Lung (tissue), 12 donors: ENCODE measurements around the gene ALCAM. TPM values are rescaled to one million over a fixed set of nuclear protein-coding genes. Genes with fewer than 3 reads are reported as not detected.

Source experiments
- ATAC-seq: fragments of 200-7000 bp; cut with Tn5 transposase; one replicate; pipeline ENCODE4 v1.9.1; 2020; ENCODE audit warnings: moderate number of reproducible peaks; ENCODE audit not compliant: insufficient read depth, low FRiP score
- DNase-seq, 3 donors: peaks; one replicate each; pipeline ENCODE4 v3.0.0-alpha.2; 2013 to 2017
- H3K27ac ChIP-seq, 2 donors: one replicate each; pipeline ENCODE4 v1.5.1; 2013; ENCODE audit warnings: mild to moderate bottlenecking in 2 of 2, moderate library complexity in 2 of 2, control low read depth in 1 of 2, inconsistent platforms in 1 of 2, low read depth in 1 of 2, low read length in 1 of 2
- H3K27me3 ChIP-seq, 3 donors: one replicate each; pipeline ENCODE4 v1.5.1; 2013; ENCODE audit warnings: low read length in 2 of 3; ENCODE audit not compliant: control insufficient read depth in 3 of 3, insufficient read depth in 3 of 3
- H3K36me3 ChIP-seq, 4 donors: one replicate each; pipeline ENCODE4 v1.5.1; 2013; ENCODE audit warnings: low read length in 4 of 4, mild to moderate bottlenecking in 1 of 4, moderate library complexity in 1 of 4; ENCODE audit not compliant: control insufficient read depth in 4 of 4, insufficient read depth in 4 of 4
- H3K4me1 ChIP-seq, 5 donors: one replicate each; pipeline ENCODE4 v1.5.1; 2013; ENCODE audit warnings: low read length in 5 of 5, mild to moderate bottlenecking in 2 of 5, moderate library complexity in 1 of 5; ENCODE audit not compliant: control insufficient read depth in 5 of 5, insufficient read depth in 5 of 5
- H3K4me3 ChIP-seq: one replicate; pipeline ENCODE4 v1.5.1; 2013; ENCODE audit warnings: mild to moderate bottlenecking, control low read depth, moderate library complexity
- H3K9ac ChIP-seq, 2 donors: one replicate each; pipeline ENCODE4 v1.5.1; 2013; ENCODE audit warnings: low read length in 2 of 2, control low read depth in 1 of 2; ENCODE audit not compliant: insufficient read depth in 1 of 2
- H3K9me3 ChIP-seq, 4 donors: one replicate each; pipeline ENCODE4 v1.5.1; 2013; ENCODE audit warnings: low read length in 3 of 4, mild to moderate bottlenecking in 1 of 4, moderate library complexity in 1 of 4; ENCODE audit not compliant: control insufficient read depth in 4 of 4, insufficient read depth in 3 of 4
- CTCF ChIP-seq: IDR thresholded peaks from 2 replicates; pipeline ENCODE4 v1.5.1; 2012; ENCODE audit warnings: mild to moderate bottlenecking; ENCODE audit errors: control extremely low read depth, extremely low read depth
- WGBS, 2 donors: extraction: QIAGEN DNeasy Blood & Tissue Kit; methylation state at CpG; one replicate each; pipeline ENCODE4 v1.1.7; 2013; 5-methylcytosine and 5-hydroxymethylcytosine counted together
- polyA plus RNA-seq, 2 donors: library from polyadenylated mRNA; stranded (reverse); fragments of 200-250 nt; gene quantifications; one replicate each; pipeline ENCODE4 v1.2.1, GENCODE V29; 2013
- total RNA-seq, 2 donors: library from RNA; depleted of rRNA in 1 of 2; stranded (reverse); fragments of >200 nt in 1 of 2; gene quantifications; one replicate each; pipeline ENCODE4 v1.2.1, GENCODE V29; 2014 to 2021
- donor health status: control.
- donor health status: control.
- donor health status: Bipolar disorder and iron deficiency.
- donor health status: healthy.
- donor health status: DM: yes; HTN: yes; CAD: no.

Gene ALCAM
- total and polyA plus RNA-seq, 4 donors, result 55.9 to 252 (median 109) TPM

GRCh38 chr3:105533960-105534359 is 167.3 kb downstream of the ALCAM start:
- H3K9ac ChIP-seq, result no peak overlapping the region
- no peak for DNase-seq
- no peak overlapping the region for H3K4me3 ChIP-seq
- H3K4me1 ChIP-seq, result no peaks in the 10 kb centered on the region
- no peaks in the 10 kb centered on the region for H3K9me3 ChIP-seq
- TF ChIP-seq CTCF, result no peak
- WGBS, 2 donors, result 93 to 99% methylated on average over 3 of the region's 3 CpGs
- ATAC-seq, result no peak
- H3K27me3 ChIP-seq, result no peaks in the 10 kb centered on the region
- H3K36me3 ChIP-seq, result peaks cover 0 to 6% (median 0%) of the 10 kb centered on the region in 4 donors
- H3K27ac ChIP-seq, result no peak overlapping the region

DNA sequence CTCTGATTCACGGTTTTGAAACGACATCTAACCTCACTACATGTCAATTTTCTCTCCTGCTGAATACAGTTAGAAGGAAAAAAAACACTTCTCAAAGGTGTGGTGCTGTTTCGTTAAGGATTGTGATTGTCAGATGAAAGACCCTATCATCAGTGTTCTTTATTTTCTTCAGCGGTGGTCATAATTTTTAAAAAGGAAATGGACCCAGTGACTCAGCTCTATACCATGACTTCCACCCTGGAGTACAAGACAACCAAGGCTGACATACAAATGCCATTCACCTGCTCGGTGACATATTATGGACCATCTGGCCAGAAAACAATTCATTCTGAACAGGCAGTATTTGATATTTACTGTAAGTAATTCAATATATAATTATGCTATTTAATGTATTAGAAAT is 167.8 kb downstream of the ALCAM start:
- no peaks in the 10 kb centered on the region for H3K27me3 ChIP-seq
- H3K4me3 ChIP-seq, result no peak overlapping the region
- TF ChIP-seq CTCF, result no peak
- no peaks in the 10 kb centered on the region for H3K9me3 ChIP-seq
- DNase-seq (no peak), ATAC-seq (no peak)
- peaks cover 0 to 6% (median 0%) of the 10 kb centered on the region in 4 donors for H3K36me3 ChIP-seq
- H3K27ac ChIP-seq, result no peak overlapping the region
- no peaks in the 10 kb centered on the region for H3K4me1 ChIP-seq
- 94 to 96% methylated on average over 5 of the region's 5 CpGs for WGBS, 2 donors
- no peak overlapping the region for H3K9ac ChIP-seq

GRCh38 chr3:105537371-105538080 is 170.8 kb downstream of the ALCAM start:
- no peak for TF ChIP-seq CTCF
- 68 to 84% methylated on average over 1 of the region's 1 CpG for WGBS, 2 donors

More at GRCh38 chr3:105537371-105538080, 170.8 kb downstream of the ALCAM start:
- Histone ChIP-seq H3K27me3 (no peaks in the 10 kb centered on the region), H3K4me1 (no peaks in the 10 kb centered on the region), H3K9ac (no peak overlapping the region), H3K36me3 (peaks cover 0 to 8% (median 0%) of the 10 kb centered on the region in 4 donors), H3K27ac (no peak overlapping the region), H3K4me3 (no peak overlapping the region), H3K9me3 (no peaks in the 10 kb centered on the region)
- ATAC-seq, result no peak
- no peak for DNase-seq
